Measurements from ENCODE around the gene ARHGAP10.
A peak's percentile ranks its signal among the peaks of the same experiment; 100 is the strongest.

The ARHGAP10 gene

DNA sequence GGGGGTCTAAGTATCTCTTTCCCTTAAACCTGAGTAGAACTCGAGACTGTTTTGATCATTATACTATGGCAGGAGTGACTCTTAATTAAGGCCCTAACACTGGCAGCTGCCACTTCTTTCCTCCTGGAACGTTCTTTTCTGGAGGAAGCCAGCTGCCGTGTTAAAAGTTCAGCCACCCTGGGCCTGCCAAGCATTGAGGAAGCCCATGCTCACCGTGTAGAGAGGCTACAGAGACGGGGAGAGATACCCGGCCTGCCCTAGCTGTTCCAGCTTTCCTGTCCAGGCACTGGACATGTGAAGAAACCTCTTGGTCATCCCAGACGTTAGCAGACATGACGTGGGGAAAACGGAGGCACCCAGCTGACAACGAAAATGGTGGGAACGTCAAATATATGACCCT, 274.1 kb downstream of the ARHGAP10 start:
- intact Hi-C loops (cut with micrococcal nuclease), result no loop called here
- H3K4me1 Mint-ChIP-seq (ENCODE audit: low read depth), result peaks cover 76% of the 10 kb centered on the region
- H3K4me3 Mint-ChIP-seq, result no peak overlapping the region
- peak overlapping the region; percentile 81 for H3K27ac Mint-ChIP-seq
- H3K9me3 Mint-ChIP-seq, result no peaks in the 10 kb centered on the region
- no peaks in the 10 kb centered on the region for H3K27me3 Mint-ChIP-seq
- H3K36me3 Mint-ChIP-seq (ENCODE audit: low read depth), result peaks cover 47% of the 10 kb centered on the region

DNA sequence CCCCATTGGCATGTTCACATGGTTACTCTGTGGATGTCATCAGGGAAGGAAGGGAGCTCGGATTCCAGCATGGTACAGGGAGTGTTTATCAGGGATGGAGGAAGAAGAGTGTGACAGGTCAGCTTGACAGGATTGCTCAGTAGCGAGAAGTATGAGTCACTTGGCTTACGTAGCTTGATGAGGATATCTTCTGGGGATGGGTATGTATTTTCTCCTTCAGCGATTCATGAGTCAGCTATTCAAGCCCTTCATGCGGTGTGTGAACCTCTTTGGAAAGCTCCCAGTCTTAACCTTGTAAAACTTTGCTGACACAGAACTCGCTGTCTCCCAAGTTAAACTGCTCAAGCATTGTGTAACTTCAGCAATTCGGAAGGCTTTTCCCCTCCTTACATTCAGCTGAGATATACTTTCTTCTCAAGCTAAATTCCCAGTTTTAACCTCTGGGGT, 275.4 kb downstream of the ARHGAP10 start:
- no peak overlapping the region for H3K4me3 Mint-ChIP-seq
- peaks cover 51% of the 10 kb centered on the region for H3K36me3 Mint-ChIP-seq (ENCODE audit: low read depth)
- no peaks in the 10 kb centered on the region for H3K9me3 Mint-ChIP-seq
- no peaks in the 10 kb centered on the region for H3K27me3 Mint-ChIP-seq
- intact Hi-C loops (cut with micrococcal nuclease), result no loop called here
- H3K4me1 Mint-ChIP-seq (ENCODE audit: low read depth), result peaks cover 67% of the 10 kb centered on the region
- peak overlapping the region; percentile 81 for H3K27ac Mint-ChIP-seq

DNA sequence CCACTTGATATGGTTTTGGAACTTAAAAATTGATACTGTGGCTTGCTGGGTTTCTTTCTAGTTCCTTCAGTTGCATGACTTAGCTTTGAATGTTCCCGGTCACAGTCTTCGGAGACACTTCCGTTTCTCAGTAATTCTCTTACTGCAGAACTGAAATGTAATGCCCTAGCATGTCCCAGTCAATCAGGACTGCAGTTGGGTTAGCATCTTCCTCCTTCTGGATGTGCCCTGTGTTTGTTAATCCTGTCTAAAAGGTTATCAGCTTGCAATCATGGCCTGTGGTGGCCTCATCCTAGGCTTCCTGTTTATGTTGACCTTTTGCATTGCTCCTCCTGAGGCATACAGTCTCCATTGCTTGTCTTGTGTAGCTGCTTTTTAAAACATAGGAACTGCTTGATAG, 275.9 kb downstream of the ARHGAP10 start:
- peaks cover 47% of the 10 kb centered on the region for H3K36me3 Mint-ChIP-seq (ENCODE audit: low read depth)

GRCh38 chr4:148015058-148015457, 283.2 kb downstream of the ARHGAP10 start:
- H3K27me3 Mint-ChIP-seq, result no peaks in the 10 kb centered on the region
- H3K4me1 Mint-ChIP-seq (ENCODE audit: low read depth), result peaks cover 25% of the 10 kb centered on the region
- H3K36me3 Mint-ChIP-seq (ENCODE audit: low read depth), result peaks cover 48% of the 10 kb centered on the region
- no peak overlapping the region for H3K4me3 Mint-ChIP-seq
- no peaks in the 10 kb centered on the region for H3K9me3 Mint-ChIP-seq
- H3K27ac Mint-ChIP-seq, result peak overlapping the region; percentile 78
- intact Hi-C loops (cut with micrococcal nuclease), result no loop called here

More for the DNA sequence above, 275.9 kb downstream of the ARHGAP10 start:
- H3K27me3 Mint-ChIP-seq, result no peaks in the 10 kb centered on the region
- intact Hi-C loops (cut with micrococcal nuclease), result no loop called here
- no peak overlapping the region for H3K4me3 Mint-ChIP-seq
- peak overlapping the region; percentile 81 for H3K27ac Mint-ChIP-seq
- H3K4me1 Mint-ChIP-seq (ENCODE audit: low read depth), result peaks cover 64% of the 10 kb centered on the region
- H3K9me3 Mint-ChIP-seq, result no peaks in the 10 kb centered on the region

- Mint-ChIP-seq H3K9me3 (no peaks in the 10 kb centered on the region), H3K4me3 (no peak overlapping the region), H3K36me3 (ENCODE audit: low read depth) (peaks cover 52% of the 10 kb centered on the region), H3K27me3 (no peaks in the 10 kb centered on the region), H3K27ac (peak overlapping the region; percentile 78), H3K4me1 (ENCODE audit: low read depth) (peaks cover 25% of the 10 kb centered on the region)
- intact Hi-C loops (cut with micrococcal nuclease), result no loop called here
Measured at GRCh38 chr4:148015468-148015867, 283.6 kb downstream of the ARHGAP10 start.

DNA sequence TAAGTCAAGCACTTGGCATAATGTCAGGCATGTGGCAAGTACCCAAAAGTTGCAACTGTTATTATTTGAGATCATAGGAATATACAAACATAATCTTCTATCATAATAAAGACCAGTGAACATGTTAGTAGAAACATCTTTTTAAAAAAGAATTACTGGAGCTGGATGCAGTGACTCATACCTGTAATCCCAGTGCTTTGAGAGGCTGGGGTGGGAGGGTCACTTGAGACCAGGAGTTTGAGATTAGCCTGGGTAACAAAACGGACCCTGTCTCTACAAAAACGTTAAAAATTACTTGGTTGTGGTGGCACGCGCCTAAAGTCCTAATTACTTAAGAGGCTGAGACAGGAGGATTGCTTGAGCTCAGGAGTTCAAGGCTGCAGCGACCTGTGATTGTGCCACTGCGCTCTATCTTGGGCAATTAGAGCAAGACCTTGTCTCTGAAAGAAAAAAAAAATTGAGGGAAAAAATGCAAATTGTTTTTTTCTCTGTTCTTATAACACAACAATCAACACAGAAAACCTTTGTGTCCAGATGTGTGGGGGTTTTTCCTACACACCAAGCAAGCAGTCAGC, 284.3 kb downstream of the ARHGAP10 start:
- H3K27me3 Mint-ChIP-seq, result no peaks in the 10 kb centered on the region
- peak overlapping the region; percentile 26 for H3K27ac Mint-ChIP-seq
- H3K4me3 Mint-ChIP-seq, result no peak overlapping the region
- H3K36me3 Mint-ChIP-seq (ENCODE audit: low read depth), result peaks cover 53% of the 10 kb centered on the region
- no peaks in the 10 kb centered on the region for H3K9me3 Mint-ChIP-seq
- intact Hi-C loops (cut with micrococcal nuclease), result no loop called here
- peaks cover 25% of the 10 kb centered on the region for H3K4me1 Mint-ChIP-seq (ENCODE audit: low read depth)

- Mint-ChIP-seq H3K9me3 (no peaks in the 10 kb centered on the region), H3K4me3 (no peak overlapping the region), H3K27me3 (no peaks in the 10 kb centered on the region), H3K4me1 (ENCODE audit: low read depth) (peaks cover 25% of the 10 kb centered on the region), H3K27ac (no peak overlapping the region), H3K36me3 (ENCODE audit: low read depth) (peaks cover 56% of the 10 kb centered on the region)
- intact Hi-C loops (cut with micrococcal nuclease), result no loop called here
Measured at GRCh38 chr4:148017801-148018200, 285.9 kb downstream of the ARHGAP10 start.

DNA sequence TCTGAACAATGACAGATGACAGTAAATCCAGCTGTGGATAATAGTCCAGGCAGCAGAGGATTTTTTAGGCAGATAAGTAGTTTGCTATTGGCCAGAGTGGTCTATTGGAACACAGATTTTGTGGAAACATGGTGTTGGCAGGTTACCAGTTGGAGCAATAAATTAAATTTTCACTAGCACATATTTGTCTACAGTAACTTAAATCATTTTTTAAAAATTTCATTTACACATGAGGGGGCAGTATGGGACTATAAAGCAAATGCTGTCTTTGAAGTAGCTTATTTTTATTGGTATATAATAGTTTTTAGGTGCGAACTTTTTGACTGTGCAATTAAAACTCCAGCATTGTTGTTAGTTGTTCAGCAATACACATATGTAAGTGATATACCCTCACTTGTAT, 289.8 kb downstream of the ARHGAP10 start:
- Mint-ChIP-seq H3K27me3 (no peaks in the 10 kb centered on the region), H3K27ac (no peak overlapping the region), H3K36me3 (ENCODE audit: low read depth) (peaks cover 63% of the 10 kb centered on the region), H3K4me1 (ENCODE audit: low read depth) (peaks cover 29% of the 10 kb centered on the region), H3K9me3 (no peaks in the 10 kb centered on the region), H3K4me3 (no peak overlapping the region)
- intact Hi-C loops (cut with micrococcal nuclease), result no loop called here

DNA sequence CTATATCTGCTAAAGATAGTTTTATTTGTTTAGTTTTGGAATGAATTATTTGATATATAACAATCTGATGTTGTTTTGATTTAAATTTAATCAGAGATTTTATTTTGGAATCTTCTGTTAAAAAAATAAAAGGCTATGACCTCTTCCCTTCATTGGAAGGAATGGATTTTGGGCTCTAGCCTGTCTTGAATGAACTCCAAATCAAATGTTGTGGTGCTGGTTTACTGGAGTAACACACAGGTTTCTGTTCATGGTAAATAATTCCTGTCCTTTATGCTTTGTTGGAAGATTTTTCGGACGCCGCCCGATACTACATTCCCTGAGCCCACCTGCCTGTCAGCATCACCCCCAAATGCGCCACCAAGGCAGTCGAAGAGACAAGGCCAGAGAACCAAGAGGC, 291.1 kb downstream of the ARHGAP10 start:
- Mint-ChIP-seq H3K27ac (peak overlapping the region; percentile 45), H3K36me3 (ENCODE audit: low read depth) (peaks cover 76% of the 10 kb centered on the region), H3K9me3 (no peaks in the 10 kb centered on the region), H3K4me3 (no peak overlapping the region), H3K27me3 (no peaks in the 10 kb centered on the region), H3K4me1 (ENCODE audit: low read depth) (peaks cover 37% of the 10 kb centered on the region)
- intact Hi-C loops (cut with micrococcal nuclease), result no loop called here

DNA sequence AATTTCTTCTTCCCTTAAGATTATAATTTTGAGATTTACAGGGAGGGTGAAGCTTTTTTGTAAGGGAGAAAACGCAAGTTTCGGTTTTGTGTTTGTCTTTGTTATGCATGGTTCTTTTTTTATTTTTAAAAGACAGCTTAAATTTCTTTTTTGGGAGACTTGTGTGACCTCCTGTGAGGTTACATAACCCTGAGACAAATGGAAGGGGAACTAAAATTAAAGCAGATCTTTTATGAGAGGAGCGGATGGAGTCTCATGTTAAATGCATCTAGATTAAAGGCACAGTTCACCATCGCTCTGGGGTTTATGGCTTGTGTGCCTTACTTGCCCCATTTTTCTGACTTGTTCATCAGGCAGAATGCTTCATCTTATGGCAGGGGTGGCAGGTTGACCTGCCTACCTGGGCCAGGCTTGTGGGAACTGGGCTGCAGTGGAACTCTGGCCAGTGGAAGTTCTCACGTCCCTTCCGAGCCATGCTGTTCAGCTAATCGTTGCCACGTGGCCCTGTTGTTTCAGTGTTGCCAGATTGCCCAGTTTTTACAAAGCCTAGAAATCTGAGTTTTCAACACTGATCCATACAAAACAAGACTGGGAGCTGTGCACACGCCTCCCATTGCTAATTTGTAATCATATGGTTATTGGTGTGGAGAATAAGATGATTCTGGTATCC, 291.8 kb downstream of the ARHGAP10 start:
- Mint-ChIP-seq H3K4me1 (ENCODE audit: low read depth) (peaks cover 44% of the 10 kb centered on the region), H3K27me3 (no peaks in the 10 kb centered on the region), H3K4me3 (no peak overlapping the region), H3K36me3 (ENCODE audit: low read depth) (peaks cover 83% of the 10 kb centered on the region), H3K27ac (peak overlapping the region; percentile 45), H3K9me3 (no peaks in the 10 kb centered on the region)
- intact Hi-C loops (cut with micrococcal nuclease), result no loop called here

DNA sequence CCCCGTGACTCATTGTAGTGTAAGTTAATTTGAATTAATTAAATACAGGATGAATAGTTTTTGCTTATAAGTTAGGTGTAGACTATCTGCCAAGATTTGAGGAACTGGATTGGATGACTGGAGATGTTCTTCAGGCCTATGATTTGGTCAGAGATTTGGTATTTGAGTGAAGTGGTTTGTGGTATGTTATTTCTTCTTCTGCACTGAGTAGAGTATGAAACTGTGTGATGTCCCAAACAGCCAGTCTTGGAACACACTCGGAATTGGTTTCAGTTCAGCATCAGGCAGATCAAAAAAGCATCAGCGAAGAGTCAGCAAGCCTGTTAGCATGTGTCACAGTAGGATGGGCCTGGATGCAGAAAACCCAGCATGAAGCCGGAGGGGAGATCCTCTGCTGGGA, 294.1 kb downstream of the ARHGAP10 start:
- Mint-ChIP-seq H3K9me3 (no peaks in the 10 kb centered on the region), H3K4me3 (no peak overlapping the region), H3K4me1 (ENCODE audit: low read depth) (peaks cover 65% of the 10 kb centered on the region), H3K27me3 (no peaks in the 10 kb centered on the region), H3K27ac (peak overlapping the region; percentile 26), H3K36me3 (ENCODE audit: low read depth) (peaks cover 88% of the 10 kb centered on the region)
- intact Hi-C loops (cut with micrococcal nuclease), result no loop called here

DNA sequence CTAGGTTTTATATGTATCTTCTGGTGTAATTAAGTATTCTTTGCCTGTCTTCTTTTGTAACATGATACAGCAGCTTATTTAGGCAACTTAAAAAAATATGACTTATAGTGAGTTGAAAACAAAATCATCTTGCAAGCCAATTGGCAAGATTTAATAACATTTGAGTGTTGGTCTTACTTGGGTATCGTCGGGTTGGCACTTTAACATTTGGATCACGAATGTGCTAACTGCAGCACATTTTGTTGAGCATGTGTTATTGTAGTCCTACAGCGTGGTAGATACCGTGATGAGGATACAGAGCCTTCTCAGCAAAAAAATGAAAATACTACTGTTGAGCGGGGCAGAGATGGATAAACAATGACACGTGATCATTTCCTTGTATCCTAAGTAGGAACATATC, 295.3 kb downstream of the ARHGAP10 start:
- Mint-ChIP-seq H3K27me3 (no peaks in the 10 kb centered on the region), H3K4me3 (no peak overlapping the region), H3K9me3 (no peaks in the 10 kb centered on the region), H3K36me3 (ENCODE audit: low read depth) (peaks cover 81% of the 10 kb centered on the region), H3K27ac (no peak overlapping the region), H3K4me1 (ENCODE audit: low read depth) (peaks cover 60% of the 10 kb centered on the region)
- intact Hi-C loops (cut with micrococcal nuclease), result no loop called here

DNA sequence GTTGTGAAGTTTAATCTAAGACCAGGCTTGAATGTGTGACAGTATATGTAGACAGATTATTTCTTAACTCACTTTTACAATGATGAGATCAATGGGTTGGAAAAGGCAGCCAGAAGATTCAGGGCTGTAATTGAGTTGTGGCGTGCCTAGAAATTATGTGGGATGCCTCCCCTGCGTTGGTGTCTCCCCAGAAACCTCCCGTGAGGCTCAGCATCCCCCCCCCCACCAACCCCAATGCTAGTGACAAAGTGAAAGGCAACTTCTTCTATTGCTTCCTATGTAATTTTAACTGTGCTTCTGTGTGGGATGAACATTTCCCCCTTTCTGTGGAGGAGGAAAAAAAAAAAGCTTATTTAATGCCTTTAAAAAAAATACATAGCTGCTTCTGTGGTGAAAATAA, 297.9 kb downstream of the ARHGAP10 start:
- Mint-ChIP-seq H3K36me3 (ENCODE audit: low read depth) (peaks cover 71% of the 10 kb centered on the region), H3K27ac (peak overlapping the region; percentile 34), H3K4me3 (no peak overlapping the region), H3K4me1 (ENCODE audit: low read depth) (peaks cover 41% of the 10 kb centered on the region), H3K27me3 (no peaks in the 10 kb centered on the region), H3K9me3 (no peaks in the 10 kb centered on the region)
- intact Hi-C loops (cut with micrococcal nuclease), result no loop called here

DNA sequence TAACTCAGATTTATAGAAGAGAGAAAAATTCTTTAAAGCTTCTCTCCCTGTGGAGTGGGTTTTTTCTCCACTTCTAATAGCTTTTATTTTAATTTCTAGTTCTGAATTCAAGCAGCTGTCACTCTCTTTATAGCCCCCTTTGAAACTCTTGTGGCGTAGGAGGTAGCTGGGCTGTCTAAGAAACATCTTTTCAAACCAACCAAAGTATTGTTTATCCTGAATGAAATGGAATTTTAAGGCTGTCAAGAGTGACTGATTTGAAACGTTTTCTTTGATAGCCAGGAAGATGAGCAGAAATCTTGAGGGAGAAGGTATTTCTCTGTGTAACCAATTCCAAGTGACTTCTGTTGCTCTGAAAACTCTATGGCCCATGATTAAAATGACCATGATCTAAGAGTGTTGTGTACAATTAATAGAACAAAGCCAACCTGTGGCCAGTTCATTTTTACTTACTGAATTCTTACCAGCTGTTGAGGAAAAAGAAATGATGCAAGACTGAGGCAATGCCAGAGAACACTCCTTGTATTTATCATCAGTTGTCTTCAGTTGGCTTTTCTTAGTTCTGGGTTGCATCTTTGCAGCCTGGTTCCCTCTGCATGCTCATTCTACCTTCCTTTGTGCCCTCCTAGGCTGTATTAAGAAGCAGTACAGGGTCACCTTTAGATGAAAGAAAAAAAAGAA, 298.4 kb downstream of the ARHGAP10 start:
- intact Hi-C loops (cut with micrococcal nuclease), result no loop called here
- H3K9me3 Mint-ChIP-seq, result no peaks in the 10 kb centered on the region
- H3K27ac Mint-ChIP-seq, result peak overlapping the region; percentile 34
- no peak overlapping the region for H3K4me3 Mint-ChIP-seq
- H3K4me1 Mint-ChIP-seq (ENCODE audit: low read depth), result peaks cover 45% of the 10 kb centered on the region
- H3K27me3 Mint-ChIP-seq, result no peaks in the 10 kb centered on the region
- peaks cover 70% of the 10 kb centered on the region for H3K36me3 Mint-ChIP-seq (ENCODE audit: low read depth)
